HEK293 (cell line): ENCODE measurements around the gene XPR1.
"Not testable (repeated sequence)": the region's sequence is repeated elsewhere in the genome, so short reads cannot be mapped to it uniquely, and the experiment has no call there.

ENCODE experiments used
- CTCF ChIA-PET: fragments of 350-600 bp; formaldehyde crosslinking; extraction: SDS; loops from one replicate; lab custom pipeline; 2021; ENCODE audit warnings: antibody characterized with exemption; lab: Yijun Ruan, JAX
- POLR2A ChIA-PET: fragments of 300-600 bp; formaldehyde crosslinking; extraction: SDS; loops from one replicate; lab custom pipeline; 2020; ENCODE audit warnings: antibody characterized with exemption, inconsistent platforms; lab: Yijun Ruan, JAX
- H3K27ac ChIP-seq: fragments of 200-500 bp; sonication (Bioruptor generic); 2 replicates; pipeline ENCODE4 v1.5.1; 2014; ENCODE audit warnings: low read depth, low read length, control low read depth, inconsistent platforms; ENCODE audit errors: extremely low read depth
- H3K36me3 ChIP-seq, 2 experiments: fragments of 200-500 bp in 1 of 2; sonication (Bioruptor generic) in 1 of 2; 1 replicate in 1 of 2; 2 replicates in 1 of 2; pipeline ENCODE4 v1.5.1; 2014 to 2017; ENCODE audit warnings: inconsistent platforms in 2 of 2, low read length in 2 of 2; ENCODE audit not compliant: control insufficient read depth in 2 of 2, insufficient read depth in 1 of 2
- H3K4me1 ChIP-seq: fragments of 200-500 bp; sonication (Bioruptor generic); 2 replicates; pipeline ENCODE4 v1.5.1; 2014; ENCODE audit warnings: mild to moderate bottlenecking, low read length, inconsistent platforms; ENCODE audit not compliant: control insufficient read depth, insufficient read depth
- H3K4me3 ChIP-seq: 2 replicates; pipeline ENCODE4 v1.5.1; 2011; ENCODE audit warnings: low read depth, mild to moderate bottlenecking, control low read depth, low read length, moderate library complexity
- H3K9me3 ChIP-seq: fragments of 200-500 bp; sonication (Bioruptor generic); 2 replicates; pipeline ENCODE4 v1.5.1; 2014; ENCODE audit warnings: low read depth, low read length, inconsistent platforms; ENCODE audit not compliant: control insufficient read depth, insufficient read depth
- ATF2 ChIP-seq: fragments of 450-650 bp; formaldehyde crosslinking; IDR thresholded peaks from 2 replicates; pipeline ENCODE4 v1.5.1; 2016; ENCODE audit warnings: missing biosample characterization, missing genetic modification characterization, low read depth
- GFI1B ChIP-seq: fragments of 450-650 bp; formaldehyde crosslinking; IDR thresholded peaks from 2 replicates; pipeline ENCODE4 v1.5.1; 2016; ENCODE audit warnings: missing biosample characterization, missing genetic modification characterization
- WT1 ChIP-seq: fragments of 450-650 bp; formaldehyde crosslinking; IDR thresholded peaks from 2 replicates; pipeline ENCODE4 v1.5.1; 2016; ENCODE audit warnings: missing biosample characterization, missing genetic modification characterization
- ZBTB20 ChIP-seq: fragments of 450-650 bp; formaldehyde crosslinking; IDR thresholded peaks from 2 replicates; pipeline ENCODE4 v1.5.1; 2016; ENCODE audit warnings: missing biosample characterization, missing genetic modification characterization
- ZNF121 ChIP-seq: fragments of 450-650 bp; formaldehyde crosslinking; IDR thresholded peaks from 2 replicates; pipeline ENCODE4 v1.5.1; 2016; ENCODE audit warnings: missing biosample characterization, missing genetic modification characterization
- ZNF148 ChIP-seq: fragments of 450-650 bp; formaldehyde crosslinking; IDR thresholded peaks from 2 replicates; pipeline ENCODE4 v1.5.0; 2017; ENCODE audit warnings: missing biosample characterization, missing genetic modification characterization, borderline replicate concordance
- ZNF19 ChIP-seq: fragments of 450-650 bp; formaldehyde crosslinking; IDR thresholded peaks from 2 replicates; pipeline ENCODE4; 2016; ENCODE audit warnings: missing biosample characterization, missing genetic modification characterization, low read depth
- ZNF2 ChIP-seq: fragments of 450-650 bp; formaldehyde crosslinking; IDR thresholded peaks from 2 replicates; pipeline ENCODE4 v1.5.1; 2016; ENCODE audit warnings: missing biosample characterization, missing genetic modification characterization
- TF ChIP-seq, protein P1 (sequence below): fragments of 450-650 bp; formaldehyde crosslinking; IDR thresholded peaks from 2 replicates; pipeline ENCODE4 v1.5.1; 2017; ENCODE audit warnings: missing biosample characterization, missing genetic modification characterization

XPR1 gene

DNA sequence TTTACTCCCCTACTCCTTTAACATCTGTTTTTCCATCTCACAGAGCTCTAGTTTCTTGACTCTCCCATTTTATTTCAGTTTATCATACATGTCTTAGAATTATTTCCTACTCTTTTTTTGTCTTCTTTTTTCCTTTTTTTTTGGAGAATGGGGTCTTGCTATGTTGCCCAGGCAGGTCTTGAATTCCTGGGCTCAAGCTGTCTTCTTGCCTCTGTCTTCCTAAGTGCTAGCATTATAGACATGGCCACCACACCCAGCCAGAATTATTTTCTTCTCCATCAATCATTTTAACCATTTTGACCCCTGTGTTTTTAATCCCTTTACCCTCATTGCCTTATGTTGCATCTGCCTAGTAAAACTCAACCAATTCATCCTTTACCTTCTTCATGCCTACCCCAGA lies 157.6 kb downstream of the XPR1 start:
- Histone ChIP-seq H3K4me1 (no peaks in the 10 kb centered on the region), H3K36me3 (no peaks in the 10 kb centered on the region), H3K27ac (no peak overlapping the region), H3K4me3 (no peak overlapping the region), H3K9me3 (no peaks in the 10 kb centered on the region)
- CTCF ChIA-PET = interaction anchor here (0.7 kb wide), 1 partner anchor 59 kb away, joined by 3 read pairs; no protein-coding TSS in a partner anchor
- POLR2A ChIA-PET = no interaction called here
- TF ChIP-seq ZNF121 (tag by site-specific recombination) (peak; percentile 54; the same call in 1 of the 2 replicates), GFI1B (tag by site-specific recombination) (no peak)

- 0 out of 2 replicates have a peak, but pooled peaks have one; percentile 24 for TF ChIP-seq ZNF121 (tag by site-specific recombination)
- H3K4me3 ChIP-seq, H3K27ac ChIP-seq, H3K9me3 ChIP-seq, POLR2A ChIA-PET, H3K4me1 ChIP-seq, H3K36me3 ChIP-seq: not testable (repeated sequence)
- CTCF ChIA-PET = interaction anchor here (0.7 kb wide), 1 partner anchor 10 kb away, joined by 3 read pairs; no protein-coding TSS in a partner anchor
Observed at GRCh38 chr1:180791152-180791551, 159.3 kb downstream of the XPR1 start.

DNA sequence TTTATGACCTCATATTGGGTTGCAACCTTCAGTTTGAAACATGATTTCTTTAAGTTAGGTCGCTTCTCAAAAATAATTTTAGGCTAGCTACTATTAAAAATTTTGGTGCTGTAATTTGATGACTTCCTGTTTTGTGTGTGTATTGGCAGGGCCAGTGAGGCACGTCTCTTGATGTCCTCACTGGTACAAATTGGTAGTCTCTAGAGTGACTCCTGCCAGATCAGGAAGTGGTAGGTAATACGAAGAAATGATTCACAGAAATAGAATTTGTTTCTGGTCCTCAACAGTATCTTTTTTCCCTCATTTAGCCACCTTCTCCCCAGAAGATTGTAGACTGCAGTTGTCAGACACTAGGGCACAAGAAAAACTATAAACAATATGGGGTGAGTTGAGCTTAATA lies 160.0 kb downstream of the XPR1 start:
- ChIA-PET POLR2A (no interaction called here), CTCF (interaction anchor here (0.9 to 1.1 kb wide), 2 partner anchors 11 to 70 kb away, joined by 5 to 9 read pairs; no protein-coding TSS in a partner anchor)
- no peaks in the 10 kb centered on the region for H3K9me3 ChIP-seq
- TF ChIP-seq ATF2 (tag by site-specific recombination) (0 out of 2 replicates have a peak, but pooled peaks have one; percentile 9), ZNF148 (tag by site-specific recombination) (no peak)
- H3K4me1 ChIP-seq = no peaks in the 10 kb centered on the region
- H3K27ac ChIP-seq = no peak overlapping the region
- H3K4me3 ChIP-seq = no peak overlapping the region
- H3K36me3 ChIP-seq = no peaks in the 10 kb centered on the region

DNA sequence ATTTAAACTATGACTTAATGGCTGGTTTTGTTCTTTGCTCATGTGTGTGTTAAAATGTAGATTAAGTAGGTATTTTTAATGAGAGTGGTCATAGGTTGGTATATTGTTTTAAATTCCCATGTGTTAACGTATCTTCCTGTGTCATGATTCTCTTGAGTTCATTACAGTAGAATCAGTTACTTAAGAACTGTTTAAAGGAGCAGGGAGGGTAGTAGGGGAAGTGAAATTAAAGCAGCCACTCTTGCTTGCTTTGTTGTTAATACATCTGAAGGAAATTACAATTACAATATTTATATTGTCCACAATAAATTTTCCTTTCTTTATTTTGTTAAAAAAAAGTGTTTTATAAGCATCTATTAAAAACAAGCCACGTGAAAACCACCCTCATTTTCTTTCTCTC lies 161.6 kb downstream of the XPR1 start:
- Histone ChIP-seq H3K4me1 (no peaks in the 10 kb centered on the region), H3K9me3 (no peaks in the 10 kb centered on the region), H3K4me3 (no peak overlapping the region), H3K36me3 (no peaks in the 10 kb centered on the region), H3K27ac (no peak overlapping the region)
- POLR2A ChIA-PET = no interaction called here
- CTCF ChIA-PET = no interaction called here
- TF ChIP-seq, protein P1, sequence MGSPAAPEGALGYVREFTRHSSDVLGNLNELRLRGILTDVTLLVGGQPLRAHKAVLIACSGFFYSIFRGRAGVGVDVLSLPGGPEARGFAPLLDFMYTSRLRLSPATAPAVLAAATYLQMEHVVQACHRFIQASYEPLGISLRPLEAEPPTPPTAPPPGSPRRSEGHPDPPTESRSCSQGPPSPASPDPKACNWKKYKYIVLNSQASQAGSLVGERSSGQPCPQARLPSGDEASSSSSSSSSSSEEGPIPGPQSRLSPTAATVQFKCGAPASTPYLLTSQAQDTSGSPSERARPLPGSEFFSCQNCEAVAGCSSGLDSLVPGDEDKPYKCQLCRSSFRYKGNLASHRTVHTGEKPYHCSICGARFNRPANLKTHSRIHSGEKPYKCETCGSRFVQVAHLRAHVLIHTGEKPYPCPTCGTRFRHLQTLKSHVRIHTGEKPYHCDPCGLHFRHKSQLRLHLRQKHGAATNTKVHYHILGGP (tag by site-specific recombination) = no peak
- no peak for TF ChIP-seq WT1 (tag by site-specific recombination)
- TF ChIP-seq ZBTB20 (tag by site-specific recombination) = no peak
- no peak for TF ChIP-seq ZNF2 (tag by site-specific recombination)
- no peak for TF ChIP-seq ZNF19 (tag by site-specific recombination)
